HT-29 (cell line): ENCODE data around the gene HPX. TPM values are rescaled to one million over a fixed set of nuclear protein-coding genes. Genes with fewer than 3 reads are reported as not detected.

ENCODE experiments used
- DNase-seq: peaks from one replicate; pipeline ENCODE4 v3.0.0-alpha.2; 2015; ENCODE audit warnings: low spot score
- total RNA-seq: library from RNA; depleted of rRNA; stranded (reverse); fragments of >200 nt; shearing (Covaris generic); gene quantifications from 2 replicates; pipeline ENCODE4 v1.2.3, GENCODE V29; 2014; rRNA removed

HPX gene, protein sequence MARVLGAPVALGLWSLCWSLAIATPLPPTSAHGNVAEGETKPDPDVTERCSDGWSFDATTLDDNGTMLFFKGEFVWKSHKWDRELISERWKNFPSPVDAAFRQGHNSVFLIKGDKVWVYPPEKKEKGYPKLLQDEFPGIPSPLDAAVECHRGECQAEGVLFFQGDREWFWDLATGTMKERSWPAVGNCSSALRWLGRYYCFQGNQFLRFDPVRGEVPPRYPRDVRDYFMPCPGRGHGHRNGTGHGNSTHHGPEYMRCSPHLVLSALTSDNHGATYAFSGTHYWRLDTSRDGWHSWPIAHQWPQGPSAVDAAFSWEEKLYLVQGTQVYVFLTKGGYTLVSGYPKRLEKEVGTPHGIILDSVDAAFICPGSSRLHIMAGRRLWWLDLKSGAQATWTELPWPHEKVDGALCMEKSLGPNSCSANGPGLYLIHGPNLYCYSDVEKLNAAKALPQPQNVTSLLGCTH
- 0.25 TPM in 1 of 2 replicates, not detected in the other for total RNA-seq

DNA sequence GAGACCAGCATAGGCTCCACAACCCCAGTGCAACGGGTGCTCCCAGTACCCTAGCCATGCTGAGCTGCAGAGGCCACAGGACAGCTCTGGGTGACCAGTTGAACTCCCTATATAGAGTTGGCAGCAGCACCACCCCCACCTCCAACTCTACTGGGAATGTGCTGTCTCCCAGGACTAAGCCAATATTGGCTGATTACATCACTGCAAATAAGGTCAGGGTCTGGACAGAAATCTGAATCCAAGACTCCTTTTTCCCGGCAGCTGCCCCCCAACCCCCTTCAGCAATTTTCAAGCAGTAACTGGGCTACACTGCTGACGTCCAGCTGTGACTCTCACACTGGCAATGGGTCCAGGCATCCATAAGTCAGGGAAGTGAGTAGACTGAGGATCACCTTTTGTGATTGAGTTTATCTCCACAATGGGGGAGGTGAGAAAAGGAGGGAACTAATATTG, at the start of gene HPX:
Gene HPX, minus strand, starts transcription at position 82 of the 453 bp plus-strand sequence. Its CDS starts 24 bp downstream, at position 58.
- no peak for DNase-seq

DNA sequence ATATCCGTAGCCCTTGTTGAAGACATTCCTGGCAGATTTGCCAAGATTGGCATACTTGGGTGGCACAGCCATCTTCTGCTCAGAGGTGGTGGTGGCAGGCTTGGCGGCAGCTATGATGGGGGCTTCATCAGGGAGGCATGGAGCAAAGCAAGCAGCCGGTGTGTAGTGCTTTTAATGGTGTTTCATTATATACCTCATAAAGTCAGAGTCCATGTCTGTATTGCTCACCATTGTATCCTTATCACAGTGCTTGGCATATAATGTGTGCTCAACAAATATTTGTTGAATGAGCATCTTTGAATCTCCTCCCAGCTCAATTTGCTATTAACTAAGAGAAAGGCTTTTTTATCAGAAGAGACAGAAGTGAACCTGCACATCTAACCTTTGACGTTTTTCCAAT, 48.5 kb upstream of the HPX start:
- DNase-seq: no peak

DNA sequence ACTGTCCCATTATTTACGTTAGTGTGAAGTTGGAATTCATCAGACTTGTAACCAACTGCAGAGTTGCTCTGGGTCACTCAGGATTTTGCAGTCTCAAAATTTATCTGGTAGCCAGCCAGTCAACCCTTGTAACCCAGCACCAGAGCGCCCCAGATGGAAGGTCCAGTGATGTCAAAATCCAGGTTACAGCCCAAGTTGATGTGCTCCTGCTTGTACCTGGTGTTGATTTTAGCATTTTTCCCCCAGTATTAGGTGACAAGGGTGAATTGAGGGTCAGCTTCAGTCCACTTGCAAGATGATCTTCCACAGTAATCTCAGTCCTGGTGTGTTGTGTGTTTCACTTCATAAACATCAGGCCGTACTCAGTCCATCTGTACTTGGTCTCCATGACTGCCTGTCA, 48.0 kb upstream of the HPX start:
- DNase-seq: no peak

DNA sequence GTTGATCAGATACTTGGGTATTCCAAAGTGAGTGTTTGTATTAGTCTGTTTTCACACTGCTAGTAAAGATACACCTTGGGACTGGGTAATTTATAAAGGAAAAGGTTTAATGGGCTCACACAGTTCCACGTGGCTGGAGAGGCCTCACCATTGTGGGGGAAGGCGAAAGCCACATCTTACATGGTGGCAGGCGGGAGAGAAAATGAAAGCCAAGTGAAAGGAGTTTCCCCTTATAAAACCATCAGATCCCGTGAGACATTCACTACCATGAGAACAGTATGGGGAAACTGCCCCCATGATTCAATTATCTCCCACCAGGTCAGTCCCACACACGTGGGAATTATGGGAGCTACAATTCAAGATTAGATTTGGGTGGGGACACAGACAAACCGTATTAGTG, 47.6 kb upstream of the HPX start:
- DNase-seq: no peak

DNA sequence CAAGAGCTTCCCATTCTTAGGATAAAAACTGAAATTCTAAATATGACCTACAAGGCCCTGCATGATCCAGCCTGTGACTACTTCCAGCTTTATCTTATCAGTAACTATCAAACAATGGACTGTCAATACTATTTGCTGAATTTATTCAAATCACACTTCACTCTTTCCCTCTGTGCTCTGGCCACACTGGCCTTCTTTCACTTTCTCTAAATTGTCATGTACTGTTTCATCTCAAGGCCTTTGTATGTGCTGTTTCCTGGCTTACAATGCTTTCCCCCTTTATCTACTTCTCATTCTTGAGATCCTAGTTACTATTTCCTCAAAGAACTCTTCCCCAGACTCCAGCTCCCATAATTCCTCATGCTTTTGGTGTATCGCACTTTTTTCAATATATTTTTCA, 46.2 kb upstream of the HPX start:
- no peak for DNase-seq

DNA sequence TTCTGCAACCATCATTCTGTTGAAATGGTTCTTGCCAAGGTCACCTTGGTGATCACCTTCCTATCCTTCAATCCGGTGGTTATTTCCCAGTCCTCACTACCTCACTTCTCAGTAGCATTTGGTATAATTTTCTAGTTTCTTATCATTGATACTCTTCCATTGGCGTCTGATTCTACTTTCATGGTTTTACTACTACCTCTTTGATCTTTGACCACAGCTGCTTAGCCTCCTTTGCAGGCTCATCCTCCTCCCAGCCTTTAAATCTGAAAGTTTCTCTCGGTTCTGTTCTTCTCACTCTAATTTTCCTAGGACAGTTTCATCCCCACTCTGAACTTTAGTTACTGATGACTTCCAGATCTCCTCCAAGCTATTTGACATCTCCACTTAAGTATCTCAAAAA, 45.5 kb upstream of the HPX start:
- no peak for DNase-seq

DNA sequence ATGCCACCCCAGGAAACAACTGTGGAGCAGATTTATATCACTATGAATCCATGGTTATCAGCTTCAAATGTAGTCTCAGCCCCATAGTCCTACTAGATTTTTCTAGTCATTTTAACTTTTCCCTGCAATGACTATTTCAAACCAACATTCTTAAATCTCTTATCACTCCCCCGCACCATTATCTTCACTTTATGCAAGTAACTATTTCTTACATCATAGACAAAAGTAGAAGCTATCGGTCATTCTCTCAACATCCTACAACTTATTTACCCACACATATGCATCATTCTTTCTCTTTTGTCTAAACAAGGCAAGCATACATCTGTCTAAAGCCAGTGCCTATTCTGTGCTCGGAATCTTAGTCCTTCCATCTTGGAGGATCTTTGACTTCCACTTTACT, 44.9 kb upstream of the HPX start:
- DNase-seq: no peak

DNA sequence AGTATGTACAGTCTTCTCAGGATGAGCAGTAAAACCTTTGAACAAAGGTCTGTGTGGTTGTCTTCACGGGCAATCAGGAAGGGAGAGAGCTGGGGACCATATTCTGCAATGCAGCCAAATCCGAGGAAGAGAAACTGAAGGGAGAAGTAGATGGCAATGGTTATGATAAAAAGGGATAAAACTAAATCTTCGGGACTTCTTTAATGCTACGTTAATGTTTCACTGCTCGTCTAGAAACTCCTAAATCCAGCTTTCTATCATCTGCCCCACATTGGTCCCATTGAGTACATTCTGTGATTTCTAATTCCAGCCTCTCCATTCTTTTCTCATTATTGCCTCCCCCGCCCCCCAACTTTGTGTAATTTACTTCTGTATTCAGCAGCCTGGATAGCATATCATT, 42.2 kb upstream of the HPX start:
- no peak for DNase-seq

DNA sequence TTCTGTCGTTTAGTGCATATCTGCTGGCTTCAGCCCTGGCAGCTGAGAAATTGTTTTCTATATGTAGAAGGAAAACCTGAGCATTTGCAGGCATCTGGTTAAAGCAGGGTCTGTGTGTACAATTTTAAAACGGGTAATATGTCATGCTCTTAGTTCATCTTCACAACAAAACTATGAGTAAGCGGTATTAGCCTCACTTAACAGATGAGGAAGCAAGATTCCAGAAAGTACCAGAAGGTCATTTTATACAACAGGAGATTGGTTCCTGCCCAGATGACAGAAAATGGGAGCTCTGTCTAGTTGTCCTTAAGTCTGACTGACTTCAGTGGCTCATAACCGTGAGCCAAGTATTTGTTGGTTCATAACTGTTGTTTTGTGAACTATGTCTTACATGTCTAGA, 41.7 kb upstream of the HPX start:
- no peak for DNase-seq

DNA sequence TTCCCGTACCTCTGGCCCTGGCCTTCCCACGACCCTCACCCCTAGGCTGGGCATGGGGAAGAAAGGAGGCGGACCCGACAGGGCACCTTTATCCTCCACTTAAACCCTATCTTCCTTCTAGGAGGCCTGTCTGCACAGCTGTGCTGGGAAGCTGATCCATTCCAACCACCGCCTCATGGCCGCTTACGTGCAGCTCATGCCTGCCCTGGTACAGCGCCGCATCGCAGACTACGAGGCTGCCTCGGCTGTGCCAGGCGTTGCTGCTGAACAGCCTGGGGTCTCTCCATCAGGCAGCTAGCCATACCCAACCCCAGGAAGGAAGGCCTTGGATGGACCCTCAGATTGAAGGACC, 41.1 kb upstream of the HPX start:
- no peak for DNase-seq

DNA sequence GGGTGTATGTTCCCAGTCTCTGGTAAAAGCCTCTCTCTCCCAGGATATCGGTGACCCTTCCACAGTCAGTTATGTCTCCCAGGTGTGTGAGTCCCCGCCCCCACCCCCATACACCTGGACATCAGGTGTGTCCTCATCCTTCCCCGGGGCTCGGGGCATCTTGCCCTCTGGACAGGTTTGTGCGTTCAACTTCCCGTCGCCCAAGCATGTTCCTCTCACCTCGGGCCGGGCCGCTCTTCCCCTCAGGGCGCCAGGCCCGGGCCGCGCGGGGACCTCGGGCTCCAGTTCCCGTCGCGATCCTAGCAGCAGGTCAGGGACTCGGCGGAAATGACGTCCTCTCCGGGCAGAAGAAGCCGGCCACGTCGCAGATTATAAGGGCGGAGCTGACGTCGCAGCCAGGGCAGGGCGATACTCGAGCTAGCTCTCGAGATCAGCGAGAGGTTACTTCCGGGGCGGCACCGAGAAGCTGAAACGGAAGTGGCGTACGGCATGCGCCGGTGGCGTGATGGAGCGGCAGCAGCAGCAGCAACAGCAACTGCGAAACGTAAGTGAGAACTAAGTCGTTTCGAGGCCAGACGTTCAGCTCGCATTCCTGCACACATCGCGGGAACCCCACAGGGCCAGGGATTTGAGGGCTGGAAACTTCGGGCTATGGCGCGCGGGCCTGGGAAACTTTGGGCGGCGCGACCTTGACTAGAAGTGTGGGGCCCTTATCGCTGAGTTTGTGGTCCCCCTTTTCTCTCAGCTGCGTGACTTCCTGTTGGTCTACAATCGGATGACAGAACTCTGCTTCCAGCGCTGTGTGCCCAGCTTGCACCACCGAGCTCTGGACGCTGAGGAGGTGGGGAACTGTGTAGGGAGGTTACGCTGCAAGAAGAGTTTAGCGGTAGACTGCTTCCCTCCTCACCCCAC, 40.5 kb upstream of the HPX start, which contains the start of the genes ARFIP2 and TIMM10B:
Gene ARFIP2, minus strand, starts transcription at position 320 of the 912 bp plus-strand sequence. CDS start 910 bp downstream, outside the sequence.
Gene TIMM10B, plus strand, starts transcription at position 490 of the 912 bp plus-strand sequence. Its CDS starts 16 bp downstream, at position 506.
- peak; percentile 98 for DNase-seq

DNA sequence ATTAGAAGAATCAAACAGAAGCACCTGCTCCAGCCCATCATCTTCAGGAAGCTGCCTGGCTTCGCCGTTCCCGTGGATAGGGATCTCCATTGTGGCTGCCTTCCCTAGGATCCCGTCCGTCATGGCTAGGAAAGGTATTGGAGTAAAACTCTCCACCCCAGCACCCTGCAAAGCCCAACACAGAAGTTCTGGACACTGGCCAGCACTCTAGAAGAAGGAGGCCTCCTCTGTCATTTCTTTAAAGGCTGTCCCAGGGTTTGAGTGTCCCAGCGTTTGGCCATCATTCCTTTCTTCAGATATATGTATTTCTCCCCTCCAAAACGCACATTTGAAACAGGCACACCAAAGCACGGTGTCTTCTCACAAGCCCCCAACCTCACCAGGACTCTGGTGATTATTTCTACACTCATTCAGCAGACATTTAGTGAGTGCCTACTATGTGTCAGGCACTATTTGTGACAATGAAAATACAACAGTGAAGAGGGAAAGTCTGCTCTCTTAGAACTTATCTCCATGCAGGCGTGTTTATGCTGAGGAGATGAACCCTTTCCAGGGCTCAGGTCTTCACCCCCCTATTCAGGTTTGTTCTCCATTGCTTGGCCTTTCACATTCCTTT, 39.6 kb upstream of the HPX start:
- DNase-seq: no peak

DNA sequence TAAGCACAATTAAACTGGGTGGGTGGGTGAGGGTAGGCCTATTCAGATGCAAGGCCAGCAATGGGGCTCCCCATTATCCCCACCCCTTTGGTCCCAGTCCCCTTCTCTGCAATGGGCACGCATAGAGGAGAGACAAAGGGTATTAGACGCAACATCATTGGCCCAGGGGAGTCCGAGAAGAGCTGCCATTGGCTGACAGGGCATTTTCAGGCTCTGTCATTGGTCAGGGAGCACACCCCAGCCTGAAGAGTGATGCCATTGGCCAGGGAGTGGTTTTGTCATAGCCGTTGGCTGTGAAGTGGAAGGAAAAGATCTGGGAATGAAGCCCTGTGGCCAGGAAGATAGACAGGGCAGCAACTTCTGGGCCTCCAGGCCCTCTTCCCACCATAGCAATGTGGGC, 35.8 kb upstream of the HPX start:
- no peak for DNase-seq

DNA sequence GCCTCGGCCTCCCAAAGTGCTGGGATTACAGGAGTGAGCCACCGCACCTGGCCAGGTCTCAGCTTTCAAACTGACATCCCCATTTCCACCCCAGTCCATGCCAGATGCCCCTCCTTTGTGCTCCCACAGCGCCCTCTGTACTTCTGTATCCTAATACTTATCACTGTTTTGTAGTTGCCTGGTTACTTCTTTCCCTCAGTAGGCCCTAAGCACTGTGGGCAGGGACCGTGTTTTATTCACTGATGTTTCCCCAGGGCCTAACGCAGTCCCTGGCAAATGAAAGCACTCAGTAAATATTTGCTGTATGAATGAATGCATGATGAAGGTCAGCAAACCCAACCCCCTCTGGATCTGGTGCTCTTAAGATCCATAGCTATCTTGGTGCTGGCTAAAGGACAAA, 35.1 kb upstream of the HPX start:
- peak; percentile 42 for DNase-seq

DNA sequence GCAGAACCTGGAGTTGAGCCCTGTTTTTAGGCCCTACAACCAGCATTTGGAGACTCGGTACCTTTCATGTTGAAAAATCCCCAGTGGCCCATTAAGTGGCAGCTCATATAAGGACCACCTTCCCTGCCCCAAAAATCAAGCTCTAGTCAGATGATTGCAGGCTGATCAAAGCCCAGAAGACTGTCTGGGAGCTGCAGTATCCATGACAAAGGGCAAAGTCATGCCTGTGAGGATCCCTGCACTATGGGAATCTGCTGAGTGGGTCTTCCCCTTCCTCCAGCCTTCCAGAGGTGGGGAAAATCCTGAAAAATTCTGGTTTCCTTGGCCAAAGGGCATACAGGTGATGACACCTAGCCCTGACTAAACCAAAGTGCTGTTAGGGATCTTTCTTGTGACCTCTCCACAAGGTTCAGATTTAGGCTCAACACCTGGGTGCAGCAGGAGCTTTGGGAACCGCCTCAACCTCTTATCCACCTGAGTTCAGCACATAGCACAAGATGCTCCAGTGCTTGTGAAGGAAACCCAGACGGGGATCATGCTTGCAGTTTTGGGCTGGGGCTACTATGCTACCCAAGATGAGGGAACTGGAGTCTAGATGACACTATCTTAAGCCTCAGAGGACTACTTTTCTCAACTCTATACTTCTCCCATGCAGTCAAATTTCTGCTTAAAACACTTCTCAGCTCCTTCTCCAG, 34.2 kb upstream of the HPX start:
- peak; percentile 38 for DNase-seq

DNA sequence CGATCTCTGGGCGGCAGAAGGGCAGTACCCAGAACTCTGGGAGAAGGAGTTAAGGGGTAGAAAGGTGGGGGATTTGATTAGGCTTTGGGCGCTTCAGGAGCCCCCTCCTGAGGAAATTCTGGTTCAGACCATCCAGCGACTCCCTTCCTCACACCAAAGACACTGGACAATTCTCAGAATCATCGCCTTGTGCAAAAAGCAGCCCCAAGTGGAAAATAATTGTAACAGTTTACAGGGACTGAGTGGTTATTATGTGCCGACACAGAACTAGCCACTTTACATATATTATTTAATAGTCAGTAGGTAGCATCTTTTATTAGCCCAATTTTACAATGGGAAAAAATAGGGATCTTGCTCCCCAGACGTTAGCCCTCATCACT, 33.6 kb upstream of the HPX start:
- no peak for DNase-seq

DNA sequence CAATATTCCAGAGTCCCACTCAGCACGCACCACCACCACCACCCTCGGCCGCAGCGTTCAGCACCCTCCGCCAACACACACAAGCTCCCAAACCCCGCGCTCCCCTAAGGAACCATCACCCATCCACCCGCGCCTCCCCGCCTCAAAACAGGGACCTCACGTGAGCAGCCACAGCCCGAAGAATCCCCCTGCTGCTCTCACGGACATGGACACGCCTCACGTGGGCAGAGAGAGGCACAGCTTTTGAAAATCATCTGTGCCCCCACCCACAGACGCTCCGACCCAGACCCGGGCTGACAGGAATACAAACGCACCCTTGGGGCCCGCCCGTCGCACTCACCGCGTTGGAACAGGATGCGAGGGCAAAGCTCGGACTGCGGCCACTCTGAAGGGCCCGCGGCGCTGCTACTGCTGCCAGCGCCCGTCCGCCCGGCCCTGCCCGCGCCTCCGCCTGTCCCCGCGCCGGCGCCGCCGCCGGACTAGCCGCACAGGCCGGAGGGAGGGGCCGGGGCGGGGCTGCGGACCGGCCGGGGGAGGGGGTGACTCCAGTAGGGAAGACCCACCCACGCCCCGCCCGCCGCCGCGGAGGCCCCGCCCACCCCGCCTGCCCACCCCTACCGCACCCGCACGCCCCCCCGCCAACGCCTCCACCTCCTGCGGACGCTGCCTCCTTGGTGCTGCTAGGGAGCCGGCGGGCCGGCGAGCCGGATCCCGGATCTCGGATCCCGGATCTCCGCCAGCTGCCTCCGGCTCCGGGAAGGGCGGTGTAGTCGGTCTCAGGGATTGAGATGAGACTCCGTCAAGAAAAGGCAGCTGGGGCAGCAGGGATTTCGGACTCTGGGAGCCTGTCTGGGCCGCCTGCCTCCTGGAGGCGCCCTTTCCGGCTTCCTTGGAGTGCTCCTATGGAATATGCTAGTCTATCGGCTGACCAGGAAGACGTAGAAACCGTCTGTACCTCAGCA, 32.9 kb upstream of the HPX start, which contains the start of gene TRIM3:
Gene TRIM3, minus strand, starts transcription at position 491 of the 962 bp plus-strand sequence. CDS start 8,246 bp downstream, outside the sequence.
- peak; percentile 90 for DNase-seq

DNA sequence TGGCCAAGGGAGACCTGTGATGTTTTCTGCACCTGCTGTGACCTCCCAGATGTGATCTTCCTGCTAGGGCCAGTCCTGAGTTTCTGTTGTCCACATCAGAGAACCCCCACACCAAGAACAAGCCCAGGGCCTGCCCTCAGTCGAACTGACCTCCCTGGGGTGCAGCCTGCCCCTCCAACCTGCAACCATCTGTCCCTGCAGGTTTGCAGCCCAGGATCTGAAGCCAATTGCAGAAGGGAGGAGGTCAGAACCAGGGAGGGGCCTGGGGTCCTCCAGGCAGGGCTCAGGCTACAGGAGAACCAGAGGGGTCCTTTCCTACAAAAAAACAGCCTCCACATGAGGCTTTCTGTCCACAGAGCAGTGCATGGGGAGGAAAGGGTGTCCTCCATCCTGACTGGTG, 32.1 kb upstream of the HPX start:
- no peak for DNase-seq

DNA sequence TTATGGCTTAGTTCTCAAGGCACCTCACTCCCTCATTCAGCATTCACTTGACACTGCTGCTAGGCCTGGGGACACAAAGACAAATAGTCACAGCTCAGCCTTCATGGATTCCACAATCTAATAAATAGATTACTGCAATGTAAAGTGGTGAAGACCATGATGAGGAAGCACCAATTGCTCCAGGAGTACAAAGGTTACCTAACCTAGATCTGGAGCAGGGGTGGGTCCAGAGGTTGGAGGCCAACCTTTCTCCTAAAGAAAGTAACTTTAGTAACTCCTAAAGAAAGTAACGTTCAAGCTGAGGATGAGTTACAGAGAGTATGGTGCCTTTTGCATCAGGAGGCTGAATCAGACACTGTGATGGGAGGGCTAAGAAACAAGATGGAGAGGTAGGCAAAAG, 28.8 kb upstream of the HPX start:
- no peak for DNase-seq
